Measurements from ENCODE around the gene ATP5F1A. TPM values are rescaled to one million over a fixed set of nuclear protein-coding genes. Genes with fewer than 3 reads are reported as not detected.

ATP5F1A gene
- total RNA-seq, 1 donor from 2014 or later: 1,034 TPM

DNA sequence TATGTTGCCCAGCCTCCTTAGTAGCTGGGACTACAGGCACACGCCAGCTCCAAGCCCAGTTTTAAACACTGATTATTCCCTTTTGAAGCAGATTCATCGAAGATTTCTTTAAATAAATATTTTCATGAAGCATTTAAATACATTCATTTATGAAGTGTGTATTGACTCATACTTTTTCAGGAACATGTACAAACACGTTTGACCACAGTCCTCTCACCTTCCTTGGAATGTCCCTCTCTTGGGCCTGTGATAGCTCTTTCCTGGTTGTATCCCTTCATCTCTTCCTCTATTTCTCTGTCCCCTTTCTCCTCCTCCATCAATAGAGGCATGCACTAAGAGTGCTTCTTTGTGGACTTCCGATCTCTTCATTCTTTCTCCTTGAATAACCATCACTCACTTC is 28.6 kb downstream of the ATP5F1A start:
- TF ChIP-seq EZH2 (IDR thresholded peaks at IDR 0.05): no peak
- TF ChIP-seq, protein P1, sequence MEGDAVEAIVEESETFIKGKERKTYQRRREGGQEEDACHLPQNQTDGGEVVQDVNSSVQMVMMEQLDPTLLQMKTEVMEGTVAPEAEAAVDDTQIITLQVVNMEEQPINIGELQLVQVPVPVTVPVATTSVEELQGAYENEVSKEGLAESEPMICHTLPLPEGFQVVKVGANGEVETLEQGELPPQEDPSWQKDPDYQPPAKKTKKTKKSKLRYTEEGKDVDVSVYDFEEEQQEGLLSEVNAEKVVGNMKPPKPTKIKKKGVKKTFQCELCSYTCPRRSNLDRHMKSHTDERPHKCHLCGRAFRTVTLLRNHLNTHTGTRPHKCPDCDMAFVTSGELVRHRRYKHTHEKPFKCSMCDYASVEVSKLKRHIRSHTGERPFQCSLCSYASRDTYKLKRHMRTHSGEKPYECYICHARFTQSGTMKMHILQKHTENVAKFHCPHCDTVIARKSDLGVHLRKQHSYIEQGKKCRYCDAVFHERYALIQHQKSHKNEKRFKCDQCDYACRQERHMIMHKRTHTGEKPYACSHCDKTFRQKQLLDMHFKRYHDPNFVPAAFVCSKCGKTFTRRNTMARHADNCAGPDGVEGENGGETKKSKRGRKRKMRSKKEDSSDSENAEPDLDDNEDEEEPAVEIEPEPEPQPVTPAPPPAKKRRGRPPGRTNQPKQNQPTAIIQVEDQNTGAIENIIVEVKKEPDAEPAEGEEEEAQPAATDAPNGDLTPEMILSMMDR (IDR thresholded peaks at IDR 0.05): no peak
- TF ChIP-seq EZH2phosphoT487 (IDR thresholded peaks at IDR 0.05): no peak
- H4K20me1 ChIP-seq (ENCODE audit: low read depth): peaks cover 14% of the 10 kb centered on the region
- no peak overlapping the region for H3K9ac ChIP-seq
- no peaks in the 10 kb centered on the region for H3K36me3 Mint-ChIP-seq
- H3K9me3 ChIP-seq (ENCODE audit: low read depth): no peaks in the 10 kb centered on the region
- H3K4me3 ChIP-seq: no peak overlapping the region
- DNase-seq (ENCODE audit: low spot score): no peak
- H3K36me3 ChIP-seq: no peaks in the 10 kb centered on the region
- H3K4me1 Mint-ChIP-seq: no peaks in the 10 kb centered on the region
- H3F3A ChIP-seq (ENCODE audit: low read depth): peaks cover 14% of the 10 kb centered on the region
- peaks cover 2% of the 10 kb centered on the region for H3K27me3 Mint-ChIP-seq (ENCODE audit: insufficient read depth, low read depth)
- no peak overlapping the region for H3K27ac Mint-ChIP-seq
- no peaks in the 10 kb centered on the region for H3K9me3 Mint-ChIP-seq
- H3K27ac ChIP-seq: no peak overlapping the region
- H2AFZ ChIP-seq (replicated peaks): no peak overlapping the region
- no peak overlapping the region for H3K4me3 Mint-ChIP-seq
- no peaks in the 10 kb centered on the region for H3K79me2 ChIP-seq (ENCODE audit: low read depth)
- H3K4me2 ChIP-seq: no peak overlapping the region
- peaks cover 36% of the 10 kb centered on the region for H3K27me3 ChIP-seq
- H3K4me1 ChIP-seq: no peaks in the 10 kb centered on the region

DNA sequence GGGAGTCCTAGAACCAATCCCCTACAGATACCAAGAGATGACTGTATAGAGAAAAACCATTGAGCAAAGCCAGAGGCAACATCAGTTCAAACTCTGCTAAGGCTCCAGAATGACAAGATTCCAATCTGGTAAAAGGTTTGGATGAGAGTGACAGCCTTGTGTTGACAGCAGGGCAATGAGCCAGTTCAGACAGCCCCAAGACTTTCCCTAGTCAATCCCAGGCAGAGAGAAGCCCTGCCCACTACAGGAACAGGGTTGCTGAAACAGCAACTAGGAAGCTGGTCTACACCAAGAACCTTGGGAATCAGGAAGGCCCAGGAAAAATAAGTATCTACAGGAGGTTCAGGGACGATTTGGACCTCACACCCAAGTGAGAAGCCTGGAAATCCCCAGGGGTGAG is 29.3 kb downstream of the ATP5F1A start:
- Mint-ChIP-seq H3K9me3 (no peaks in the 10 kb centered on the region), H3K4me1 (no peaks in the 10 kb centered on the region), H3K27ac (no peak overlapping the region), H3K4me3 (no peak overlapping the region), H3K36me3 (no peaks in the 10 kb centered on the region), H3K27me3 (ENCODE audit: insufficient read depth, low read depth) (peaks cover 2% of the 10 kb centered on the region)
- Histone ChIP-seq H3K4me2 (no peak overlapping the region), H3K36me3 (no peaks in the 10 kb centered on the region), H3K27me3 (peaks cover 36% of the 10 kb centered on the region), H3K4me1 (no peaks in the 10 kb centered on the region), H4K20me1 (ENCODE audit: low read depth) (peaks cover 14% of the 10 kb centered on the region), H3F3A (ENCODE audit: low read depth) (peaks cover 6% of the 10 kb centered on the region), H3K27ac (no peak overlapping the region), H2AFZ (replicated peaks) (no peak overlapping the region), H3K79me2 (ENCODE audit: low read depth) (no peaks in the 10 kb centered on the region), H3K4me3 (no peak overlapping the region), H3K9me3 (ENCODE audit: low read depth) (no peaks in the 10 kb centered on the region), H3K9ac (no peak overlapping the region)
- no peak for DNase-seq (ENCODE audit: low spot score)
- no peak for TF ChIP-seq EZH2 (IDR thresholded peaks at IDR 0.05)
- TF ChIP-seq EZH2phosphoT487 (IDR thresholded peaks at IDR 0.05): no peak
- TF ChIP-seq, protein P1 (IDR thresholded peaks at IDR 0.05): no peak

DNA sequence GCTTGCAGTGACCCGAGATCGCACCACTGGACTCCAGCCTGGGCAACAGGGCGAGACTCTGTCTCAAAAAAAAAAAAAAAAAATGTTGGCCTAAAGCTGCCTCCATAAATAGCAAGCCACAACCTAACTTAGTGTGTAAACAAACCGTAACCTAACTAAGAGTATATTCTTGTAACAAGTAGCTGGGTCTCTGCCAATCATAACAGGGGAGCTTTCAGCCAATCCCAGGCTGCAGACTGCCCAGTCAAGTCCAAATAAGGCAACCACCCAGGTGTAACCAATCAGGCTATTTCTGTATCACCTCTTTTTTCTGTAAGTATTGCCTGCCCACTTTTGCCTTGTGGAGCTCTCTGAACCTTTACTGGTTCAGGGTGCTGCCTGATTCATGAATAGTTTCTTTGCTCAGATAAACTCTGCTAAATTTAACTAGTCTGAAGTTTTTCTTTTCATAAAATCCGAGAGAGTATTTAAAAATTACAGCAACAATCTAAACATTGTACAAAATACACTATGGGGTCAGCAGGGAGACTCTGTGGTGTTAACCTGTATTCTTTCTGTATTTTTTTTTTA is 30.6 kb downstream of the ATP5F1A start:
- Histone ChIP-seq H3K27ac (no peak overlapping the region), H3K36me3 (no peaks in the 10 kb centered on the region), H3K4me2 (no peak overlapping the region), H3K9ac (no peak overlapping the region), H3K4me1 (no peaks in the 10 kb centered on the region), H2AFZ (replicated peaks) (no peak overlapping the region), H3K9me3 (ENCODE audit: low read depth) (no peaks in the 10 kb centered on the region), H3K79me2 (ENCODE audit: low read depth) (no peaks in the 10 kb centered on the region), H3K4me3 (no peak overlapping the region), H4K20me1 (ENCODE audit: low read depth) (peaks cover 4% of the 10 kb centered on the region), H3K27me3 (peaks cover 25% of the 10 kb centered on the region), H3F3A (ENCODE audit: low read depth) (no peaks in the 10 kb centered on the region)
- H3K27me3 Mint-ChIP-seq (ENCODE audit: insufficient read depth, low read depth): no peaks in the 10 kb centered on the region
- H3K4me1 Mint-ChIP-seq: no peaks in the 10 kb centered on the region
- H3K4me3 Mint-ChIP-seq: no peak overlapping the region
- H3K27ac Mint-ChIP-seq: no peak overlapping the region
- no peak for TF ChIP-seq EZH2 (IDR thresholded peaks at IDR 0.05)
- TF ChIP-seq, protein P1 (IDR thresholded peaks at IDR 0.05): no peak
- TF ChIP-seq EZH2phosphoT487 (IDR thresholded peaks at IDR 0.05): no peak
- H3K9me3 Mint-ChIP-seq: no peaks in the 10 kb centered on the region
- no peak for DNase-seq (ENCODE audit: low spot score)
- H3K36me3 Mint-ChIP-seq: no peaks in the 10 kb centered on the region

Data from neural progenitor cell (in vitro differentiated cells).